Astrocyte (in vitro differentiated cells and primary cell): ENCODE data around the gene RRP9. TPM values are rescaled to one million over a fixed set of nuclear protein-coding genes. Genes with fewer than 3 reads are reported as not detected.

Experiments used
- DNase-seq: peaks from one replicate; pipeline ENCODE4 v3.0.0-alpha.2; 2010; ENCODE audit warnings: low read depth
- FAIRE-seq: peaks from 2 replicates; lab custom pipeline; 2011; peaks lifted over from hg19 to GRCh38; lab: Jason Lieb, UNC
- H2AFZ ChIP-seq: 2 replicates; pipeline ENCODE4 v1.6.0; 2012; ENCODE audit warnings: low read depth, low read length, inconsistent platforms
- H3K27ac ChIP-seq: 2 replicates; pipeline ENCODE4 v1.5.1; 2011; ENCODE audit warnings: low read depth, low read length, inconsistent platforms
- H3K27me3 ChIP-seq: 2 replicates; pipeline ENCODE4 v1.6.0; 2011; ENCODE audit warnings: low read length, inconsistent platforms; ENCODE audit not compliant: insufficient read depth
- H3K36me3 ChIP-seq: 2 replicates; pipeline ENCODE4 v1.5.1; 2011; ENCODE audit warnings: low read length, inconsistent platforms; ENCODE audit not compliant: insufficient read depth
- H3K4me1 ChIP-seq: 2 replicates; pipeline ENCODE4 v1.5.1; 2011; ENCODE audit warnings: low read length, inconsistent platforms; ENCODE audit not compliant: insufficient read depth
- H3K4me2 ChIP-seq: 2 replicates; pipeline ENCODE4 v1.6.0; 2012; ENCODE audit warnings: low read length, inconsistent platforms
- H3K4me3 ChIP-seq: 2 replicates; pipeline ENCODE4 v1.5.1; 2011; ENCODE audit warnings: low read depth, mild to moderate bottlenecking, low read length, inconsistent platforms; ENCODE audit not compliant: insufficient read depth
- H3K79me2 ChIP-seq: 2 replicates; pipeline ENCODE4 v1.6.0; 2012; ENCODE audit warnings: mild to moderate bottlenecking, low read length, inconsistent platforms; ENCODE audit not compliant: insufficient read depth
- H3K9ac ChIP-seq: 2 replicates; pipeline ENCODE4 v1.6.0; 2012; ENCODE audit warnings: mild to moderate bottlenecking, low read length, inconsistent platforms
- H3K9me3 ChIP-seq: 2 replicates; pipeline ENCODE4 v1.5.1; 2012; ENCODE audit warnings: low read depth, mild to moderate bottlenecking, low read length, inconsistent platforms; ENCODE audit not compliant: insufficient read depth
- H4K20me1 ChIP-seq: 2 replicates; pipeline ENCODE4 v1.6.0; 2012; ENCODE audit warnings: low read length, inconsistent platforms; ENCODE audit not compliant: insufficient read depth
- H3K27ac Mint-ChIP-seq: one replicate; pipeline ENCODE4 v1.8.0; 2021; ENCODE audit warnings: mild to moderate bottlenecking, mixed read lengths; ENCODE audit not compliant: unreplicated experiment
- H3K27me3 Mint-ChIP-seq: one replicate; pipeline ENCODE4 v1.8.0; 2021; ENCODE audit warnings: low read depth, mixed read lengths; ENCODE audit not compliant: unreplicated experiment
- H3K36me3 Mint-ChIP-seq: one replicate; pipeline ENCODE4 v1.8.0; 2021; ENCODE audit warnings: low read depth, mixed read lengths; ENCODE audit not compliant: unreplicated experiment
- H3K4me1 Mint-ChIP-seq: one replicate; pipeline ENCODE4 v1.8.0; 2021; ENCODE audit warnings: low read depth, mixed read lengths; ENCODE audit not compliant: unreplicated experiment
- H3K4me3 Mint-ChIP-seq: one replicate; pipeline ENCODE4 v1.8.0; 2021; ENCODE audit warnings: mild to moderate bottlenecking, moderate library complexity, mixed read lengths; ENCODE audit not compliant: unreplicated experiment
- H3K9me3 Mint-ChIP-seq: one replicate; pipeline ENCODE4 v1.8.0; 2021; ENCODE audit warnings: mild to moderate bottlenecking, mixed read lengths; ENCODE audit not compliant: unreplicated experiment
- CTCF ChIP-seq: IDR thresholded peaks from 2 replicates; pipeline ENCODE4 v1.5.1; 2011; ENCODE audit warnings: low read depth, mild to moderate bottlenecking, inconsistent platforms, low read length, moderate library complexity; ENCODE audit not compliant: insufficient read depth
- EZH2 ChIP-seq: IDR thresholded peaks from 2 replicates; pipeline ENCODE4 v1.6.1; 2012; ENCODE audit warnings: mild to moderate bottlenecking, low read length, inconsistent platforms; ENCODE audit not compliant: insufficient read depth
- total RNA-seq: library from RNA; stranded (reverse); gene quantifications from 2 replicates; pipeline ENCODE4 v1.2.1, GENCODE V29; 2021

The RRP9 gene
- total RNA-seq, 1 donor from 2014 or later = 22.9 TPM

- Histone ChIP-seq H3K27me3 (no peaks in the 10 kb centered on the region), H3K4me1 (no peaks in the 10 kb centered on the region), H3K9me3 (no peaks in the 10 kb centered on the region), H3K4me2 (no peak overlapping the region), H3K27ac (no peak overlapping the region), H2AFZ (no peak overlapping the region), H3K4me3 (no peak overlapping the region), H4K20me1 (no peaks in the 10 kb centered on the region), H3K36me3 (no peaks in the 10 kb centered on the region), H3K79me2 (no peaks in the 10 kb centered on the region), H3K9ac (no peak overlapping the region)
- Mint-ChIP-seq H3K36me3 (no peaks in the 10 kb centered on the region), H3K27me3 (peaks cover 20% of the 10 kb centered on the region), H3K4me3 (no peak overlapping the region), H3K4me1 (peaks cover 9% of the 10 kb centered on the region), H3K27ac (no peak overlapping the region), H3K9me3 (no peaks in the 10 kb centered on the region)
- TF ChIP-seq EZH2 (no peak), CTCF (no peak)
- no peak for FAIRE-seq
- DNase-seq = no peak
Observed at GRCh38 chr3:51894391-51894790, 47.3 kb downstream of the RRP9 start.

GRCh38 chr3:51891242-51892039, 50.3 kb downstream of the RRP9 start:
- Mint-ChIP-seq H3K9me3 (no peaks in the 10 kb centered on the region), H3K36me3 (no peaks in the 10 kb centered on the region), H3K27me3 (peaks cover 20% of the 10 kb centered on the region), H3K4me1 (peaks cover 3% of the 10 kb centered on the region), H3K4me3 (no peak overlapping the region), H3K27ac (no peak overlapping the region)
- Histone ChIP-seq H4K20me1 (no peaks in the 10 kb centered on the region), H3K79me2 (no peaks in the 10 kb centered on the region), H2AFZ (no peak overlapping the region), H3K4me3 (no peak overlapping the region), H3K4me2 (no peak overlapping the region), H3K27me3 (no peaks in the 10 kb centered on the region), H3K27ac (no peak overlapping the region), H3K9me3 (no peaks in the 10 kb centered on the region), H3K36me3 (no peaks in the 10 kb centered on the region), H3K4me1 (no peaks in the 10 kb centered on the region), H3K9ac (no peak overlapping the region)
- TF ChIP-seq EZH2 (no peak), CTCF (no peak)
- FAIRE-seq (no peak), DNase-seq (no peak)
